Neural crest cell (in vitro differentiated cells): ENCODE results near the gene PPIE. TPM values are rescaled to one million over a fixed set of nuclear protein-coding genes. Genes with fewer than 3 reads are reported as not detected.

Experiments
- DNase-seq: peaks from one replicate; pipeline ENCODE4 v3.0.0; 2021; ENCODE audit warnings: low read depth, mixed read lengths, low spot score
- H3K27ac Mint-ChIP-seq: one replicate; pipeline ENCODE4 v1.8.0; 2021; ENCODE audit warnings: mild to moderate bottlenecking, mixed read lengths; ENCODE audit not compliant: unreplicated experiment
- H3K27me3 Mint-ChIP-seq: 2 replicates; pipeline ENCODE4 v1.8.0; 2021; ENCODE audit warnings: low read depth, mild to moderate bottlenecking, mixed read lengths
- H3K36me3 Mint-ChIP-seq: 2 replicates; pipeline ENCODE4 v1.8.0; 2021; ENCODE audit warnings: low read depth, mild to moderate bottlenecking, mixed read lengths
- H3K4me1 Mint-ChIP-seq: 2 replicates; pipeline ENCODE4 v1.8.0; 2021; ENCODE audit warnings: mixed read lengths
- H3K4me3 Mint-ChIP-seq: one replicate; pipeline ENCODE4 v1.8.0; 2021; ENCODE audit warnings: mild to moderate bottlenecking, mixed read lengths
- H3K9me3 Mint-ChIP-seq: 2 replicates; pipeline ENCODE4 v1.8.0; 2021; ENCODE audit warnings: mixed read lengths
- total RNA-seq: library from RNA; stranded (reverse); gene quantifications from 2 replicates; pipeline ENCODE4 v1.2.1, GENCODE V29; 2021
- TF ChIP-seq, protein P1 (sequence below): fragments of 200-600 bp; sonication (generic); conservative IDR thresholded peaks from 2 replicates; pipeline ENCODE4 v1.5.0; 2021; ENCODE audit warnings: antibody characterized with exemption, mild to moderate bottlenecking

The PPIE gene
- total RNA-seq, 1 donor from 2014 or later = 56.2 TPM

DNA sequence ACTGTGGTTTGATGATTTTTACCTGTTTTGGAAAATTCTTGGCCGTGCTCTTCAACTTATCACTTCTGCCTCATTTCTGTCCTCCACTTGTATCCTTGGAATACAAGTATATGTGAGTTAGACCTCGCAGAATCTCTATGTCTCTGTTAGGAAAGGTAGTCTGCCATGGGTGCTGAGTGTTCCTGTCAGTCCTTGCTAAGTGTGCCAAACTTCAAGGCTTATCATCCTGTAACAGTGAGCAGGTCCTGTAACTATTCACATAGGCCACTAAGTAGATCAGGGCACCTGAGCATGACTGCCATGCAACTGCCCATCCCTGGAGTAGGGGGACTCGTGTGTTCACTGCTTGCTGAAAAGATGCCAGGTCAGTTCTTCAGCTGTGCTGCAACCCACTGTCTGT, 74.2 kb downstream of the PPIE start:
- no peak for DNase-seq
- Mint-ChIP-seq H3K4me1 (peaks cover 5% of the 10 kb centered on the region), H3K36me3 (no peaks in the 10 kb centered on the region), H3K4me3 (no peak overlapping the region), H3K9me3 (no peaks in the 10 kb centered on the region), H3K27me3 (no peaks in the 10 kb centered on the region), H3K27ac (no peak overlapping the region)
- TF ChIP-seq, protein P1, sequence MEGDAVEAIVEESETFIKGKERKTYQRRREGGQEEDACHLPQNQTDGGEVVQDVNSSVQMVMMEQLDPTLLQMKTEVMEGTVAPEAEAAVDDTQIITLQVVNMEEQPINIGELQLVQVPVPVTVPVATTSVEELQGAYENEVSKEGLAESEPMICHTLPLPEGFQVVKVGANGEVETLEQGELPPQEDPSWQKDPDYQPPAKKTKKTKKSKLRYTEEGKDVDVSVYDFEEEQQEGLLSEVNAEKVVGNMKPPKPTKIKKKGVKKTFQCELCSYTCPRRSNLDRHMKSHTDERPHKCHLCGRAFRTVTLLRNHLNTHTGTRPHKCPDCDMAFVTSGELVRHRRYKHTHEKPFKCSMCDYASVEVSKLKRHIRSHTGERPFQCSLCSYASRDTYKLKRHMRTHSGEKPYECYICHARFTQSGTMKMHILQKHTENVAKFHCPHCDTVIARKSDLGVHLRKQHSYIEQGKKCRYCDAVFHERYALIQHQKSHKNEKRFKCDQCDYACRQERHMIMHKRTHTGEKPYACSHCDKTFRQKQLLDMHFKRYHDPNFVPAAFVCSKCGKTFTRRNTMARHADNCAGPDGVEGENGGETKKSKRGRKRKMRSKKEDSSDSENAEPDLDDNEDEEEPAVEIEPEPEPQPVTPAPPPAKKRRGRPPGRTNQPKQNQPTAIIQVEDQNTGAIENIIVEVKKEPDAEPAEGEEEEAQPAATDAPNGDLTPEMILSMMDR = no peak

Other genes starting within 250 kb of the PPIE start
- gene BMP8A, start 247.2 kb upstream of the PPIE start, total RNA-seq = 0.19 TPM in 1 of 2 replicates, not detected in the other
- 318 and 321 TPM in 2 replicates for gene PABPC4, start 162.1 kb upstream of the PPIE start, total RNA-seq
- gene HEYL, start 99.2 kb upstream of the PPIE start, total RNA-seq = 4.9 and 5.0 TPM in 2 replicates
- not detected in 2 replicates for gene NT5C1A, start 66.8 kb upstream of the PPIE start, total RNA-seq
- gene HPCAL4, start 47.4 kb upstream of the PPIE start, total RNA-seq = 0.49 and 0.68 TPM in 2 replicates
- gene OXCT2, start 32.5 kb downstream of the PPIE start, total RNA-seq = 0.75 and 0.77 TPM in 2 replicates
- 1.2 and 1.4 TPM in 2 replicates for gene BMP8B, start 50.0 kb downstream of the PPIE start, total RNA-seq
- gene TRIT1, start 144.6 kb downstream of the PPIE start, total RNA-seq = 35.4 and 35.9 TPM in 2 replicates
- 23.0 and 25.8 TPM in 2 replicates for gene MYCL, start 163.0 kb downstream of the PPIE start, total RNA-seq
- 20.9 and 23.8 TPM in 2 replicates for gene MFSD2A, start 216.3 kb downstream of the PPIE start, total RNA-seq